ENCODE data around the gene KATNAL2.
"Not testable (repeated sequence)": the region's sequence is repeated elsewhere in the genome, so short reads cannot be mapped to it uniquely, and the experiment has no call there.

The KATNAL2 gene

GRCh38 chr18:46958209-46958608 lies 40.8 kb downstream of the KATNAL2 start:
- Histone ChIP-seq H3K4me1 (no peaks in the 10 kb centered on the region), H3K9me3 (no peaks in the 10 kb centered on the region), H3K4me3 (no peak overlapping the region), H3K27me3 (ENCODE audit: low read depth) (no peaks in the 10 kb centered on the region), H3K36me3 (replicated peaks) (no peaks in the 10 kb centered on the region)
- no peak for DNase-seq (ENCODE audit: low spot score in 2 of 2)
- in situ Hi-C loops (cut with MboI; ENCODE audit: low sequenced_read_pairs): no loop called here

GRCh38 chr18:46963656-46964578 lies 46.5 kb downstream of the KATNAL2 start:
- DNase-seq (ENCODE audit: low spot score in 2 of 2); H3K4me1 ChIP-seq; H3K36me3 ChIP-seq (replicated peaks); H3K4me3 ChIP-seq; in situ Hi-C loops (cut with MboI; ENCODE audit: low sequenced_read_pairs); H3K9me3 ChIP-seq; H3K27me3 ChIP-seq (ENCODE audit: low read depth): not testable (repeated sequence)

DNA sequence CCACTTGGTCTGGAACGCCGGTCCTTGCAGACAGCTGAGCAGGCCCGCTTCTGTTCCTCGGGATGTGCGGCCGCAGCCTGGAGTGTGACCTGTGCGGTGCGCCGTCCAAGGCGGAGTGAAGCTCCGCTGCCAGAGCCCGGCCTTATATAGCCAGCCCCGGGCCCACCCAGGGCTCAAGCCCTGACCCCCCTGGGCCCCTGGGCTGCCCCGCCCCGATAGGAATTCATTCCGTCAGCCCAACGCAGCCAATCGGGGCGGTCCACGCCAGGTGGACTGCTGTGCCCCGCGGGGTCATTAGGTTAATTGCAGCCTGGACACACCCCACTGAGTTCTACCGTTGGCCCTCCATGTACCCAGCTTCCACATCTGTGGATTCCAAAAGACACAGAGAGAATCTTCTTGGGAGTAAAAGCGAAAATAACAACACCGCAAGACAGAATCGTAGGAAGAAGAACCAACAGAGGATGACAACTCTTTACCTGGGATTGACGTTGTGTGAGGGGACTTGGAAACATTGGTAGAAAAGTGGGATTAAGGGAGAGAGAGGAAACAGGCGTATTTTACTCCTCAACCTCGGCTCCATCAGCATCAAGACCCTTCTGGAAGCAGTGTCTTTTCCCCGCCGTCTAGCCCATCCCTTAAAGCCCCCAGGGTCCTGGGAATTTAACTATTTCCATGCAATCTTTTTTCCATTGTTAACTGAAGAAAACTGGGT lies 47.3 kb downstream of the KATNAL2 start:
- DNase-seq (ENCODE audit: low spot score in 2 of 2); H3K9me3 ChIP-seq; in situ Hi-C loops (cut with MboI; ENCODE audit: low sequenced_read_pairs); H3K4me1 ChIP-seq; H3K27me3 ChIP-seq (ENCODE audit: low read depth); H3K36me3 ChIP-seq (replicated peaks); H3K4me3 ChIP-seq: not testable (repeated sequence)

- DNase-seq (ENCODE audit: low spot score in 2 of 2); in situ Hi-C loops (cut with MboI; ENCODE audit: low sequenced_read_pairs); H3K9me3 ChIP-seq; H3K27me3 ChIP-seq (ENCODE audit: low read depth); H3K36me3 ChIP-seq (replicated peaks); H3K4me1 ChIP-seq; H3K4me3 ChIP-seq: not testable (repeated sequence)
These were observed 48.9 kb downstream of the KATNAL2 start for GRCh38 chr18:46966266-46966665.

GRCh38 chr18:46969551-46969950 lies 52.1 kb downstream of the KATNAL2 start:
- in situ Hi-C loops (cut with MboI; ENCODE audit: low sequenced_read_pairs); H3K36me3 ChIP-seq (replicated peaks); H3K27me3 ChIP-seq (ENCODE audit: low read depth): not testable (repeated sequence)

DNA sequence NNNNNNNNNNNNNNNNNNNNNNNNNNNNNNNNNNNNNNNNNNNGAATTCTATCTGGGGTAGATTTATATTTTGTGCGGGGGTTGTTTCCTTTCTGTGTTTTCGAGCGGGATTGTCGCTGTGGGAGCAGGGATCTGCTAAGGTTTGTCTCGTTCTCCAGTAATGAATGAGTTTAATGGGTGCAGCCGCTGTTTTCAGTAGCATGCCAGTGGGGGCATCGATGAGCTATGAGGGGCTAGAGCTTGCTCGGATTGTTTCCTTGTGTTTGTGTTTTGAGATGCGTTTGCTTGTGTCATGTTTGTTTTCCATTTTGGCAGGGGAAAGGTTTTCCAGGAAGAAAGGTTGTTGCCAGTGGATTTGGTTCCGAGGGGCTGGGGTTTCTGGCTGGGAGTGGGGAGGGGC lies 102.5 kb downstream of the KATNAL2 start:
- H3K9me3 ChIP-seq; H3K4me1 ChIP-seq; H3K27me3 ChIP-seq (ENCODE audit: low read depth); H3K4me3 ChIP-seq; in situ Hi-C loops (cut with MboI; ENCODE audit: low sequenced_read_pairs); H3K36me3 ChIP-seq (replicated peaks); DNase-seq (ENCODE audit: low spot score in 2 of 2): not testable (repeated sequence)

More at GRCh38 chr18:46969551-46969950, 52.1 kb downstream of the KATNAL2 start:
- H3K9me3 ChIP-seq; H3K4me1 ChIP-seq; H3K4me3 ChIP-seq; DNase-seq (ENCODE audit: low spot score in 2 of 2): not testable (repeated sequence)

GRCh38 chr18:47020757-47021156 lies 103.4 kb downstream of the KATNAL2 start:
- H3K4me1 ChIP-seq; H3K36me3 ChIP-seq (replicated peaks); DNase-seq (ENCODE audit: low spot score in 2 of 2); H3K9me3 ChIP-seq; H3K4me3 ChIP-seq; in situ Hi-C loops (cut with MboI; ENCODE audit: low sequenced_read_pairs); H3K27me3 ChIP-seq (ENCODE audit: low read depth): not testable (repeated sequence)

GRCh38 chr18:47022821-47023220 lies 105.4 kb downstream of the KATNAL2 start:
- H3K27me3 ChIP-seq (ENCODE audit: low read depth); in situ Hi-C loops (cut with MboI; ENCODE audit: low sequenced_read_pairs); H3K4me3 ChIP-seq; DNase-seq (ENCODE audit: low spot score in 2 of 2); H3K36me3 ChIP-seq (replicated peaks); H3K4me1 ChIP-seq; H3K9me3 ChIP-seq: not testable (repeated sequence)

GRCh38 chr18:47023769-47024465 lies 106.5 kb downstream of the KATNAL2 start:
- H3K4me1 ChIP-seq; in situ Hi-C loops (cut with MboI; ENCODE audit: low sequenced_read_pairs); DNase-seq (ENCODE audit: low spot score in 2 of 2); H3K27me3 ChIP-seq (ENCODE audit: low read depth); H3K4me3 ChIP-seq; H3K36me3 ChIP-seq (replicated peaks); H3K9me3 ChIP-seq: not testable (repeated sequence)

DNA sequence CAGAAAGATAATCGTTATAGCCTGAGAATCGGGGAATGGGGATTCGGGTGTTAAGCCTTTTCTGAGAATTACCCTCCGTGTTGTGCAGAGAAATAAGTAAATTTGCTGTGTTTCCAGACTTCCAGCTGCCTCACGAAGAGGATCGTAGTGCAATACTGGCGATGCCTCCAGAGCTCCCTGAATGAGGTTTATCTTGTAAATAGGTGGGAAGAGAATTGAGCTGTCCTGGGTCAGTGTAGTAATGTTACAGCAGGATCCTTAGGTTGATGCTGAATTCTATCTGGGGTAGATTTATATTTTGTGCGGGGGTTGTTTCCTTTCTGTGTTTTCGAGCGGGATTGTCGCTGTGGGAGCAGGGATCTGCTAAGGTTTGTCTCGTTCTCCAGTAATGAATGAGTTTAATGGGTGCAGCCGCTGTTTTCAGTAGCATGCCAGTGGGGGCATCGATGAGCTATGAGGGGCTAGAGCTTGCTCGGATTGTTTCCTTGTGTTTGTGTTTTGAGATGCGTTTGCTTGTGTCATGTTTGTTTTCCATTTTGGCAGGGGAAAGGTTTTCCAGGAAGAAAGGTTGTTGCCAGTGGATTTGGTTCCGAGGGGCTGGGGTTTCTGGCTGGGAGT lies 108.3 kb downstream of the KATNAL2 start:
- DNase-seq (ENCODE audit: low spot score in 2 of 2); H3K9me3 ChIP-seq; H3K4me1 ChIP-seq; H3K36me3 ChIP-seq (replicated peaks); H3K27me3 ChIP-seq (ENCODE audit: low read depth); H3K4me3 ChIP-seq; in situ Hi-C loops (cut with MboI; ENCODE audit: low sequenced_read_pairs): not testable (repeated sequence)

GRCh38 chr18:47028738-47029137 lies 111.3 kb downstream of the KATNAL2 start:
- H3K27me3 ChIP-seq (ENCODE audit: low read depth); H3K4me1 ChIP-seq; DNase-seq (ENCODE audit: low spot score in 2 of 2); in situ Hi-C loops (cut with MboI; ENCODE audit: low sequenced_read_pairs); H3K36me3 ChIP-seq (replicated peaks); H3K9me3 ChIP-seq; H3K4me3 ChIP-seq: not testable (repeated sequence)

DNA sequence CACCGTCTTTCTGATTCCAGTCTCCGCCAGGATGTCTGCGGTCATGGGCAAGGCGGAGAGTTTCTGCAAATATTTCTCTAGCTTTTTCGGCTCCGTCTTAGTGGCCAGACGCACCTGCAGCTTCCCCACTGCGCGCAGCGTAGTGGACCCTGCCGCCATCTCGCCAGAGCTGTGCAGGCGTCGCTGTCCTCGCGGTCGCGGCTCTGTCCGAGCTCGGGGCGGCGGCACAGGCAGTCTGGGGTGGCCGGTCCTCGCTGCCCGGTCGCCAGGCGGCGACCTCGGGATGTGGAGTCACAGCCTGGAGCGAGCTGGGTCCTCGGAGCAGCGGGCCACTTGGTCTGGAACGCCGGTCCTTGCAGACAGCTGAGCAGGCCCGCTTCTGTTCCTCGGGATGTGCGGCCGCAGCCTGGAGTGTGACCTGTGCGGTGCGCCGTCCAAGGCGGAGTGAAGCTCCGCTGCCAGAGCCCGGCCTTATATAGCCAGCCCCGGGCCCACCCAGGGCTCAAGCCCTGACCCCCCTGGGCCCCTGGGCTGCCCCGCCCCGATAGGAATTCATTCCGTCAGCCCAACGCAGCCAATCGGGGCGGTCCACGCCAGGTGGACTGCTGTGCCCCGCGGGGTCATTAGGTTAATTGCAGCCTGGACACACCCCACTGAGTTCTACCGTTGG lies 112.4 kb downstream of the KATNAL2 start:
- in situ Hi-C loops (cut with MboI; ENCODE audit: low sequenced_read_pairs); H3K27me3 ChIP-seq (ENCODE audit: low read depth); H3K36me3 ChIP-seq (replicated peaks); H3K9me3 ChIP-seq; DNase-seq (ENCODE audit: low spot score in 2 of 2); H3K4me1 ChIP-seq; H3K4me3 ChIP-seq: not testable (repeated sequence)

DNA sequence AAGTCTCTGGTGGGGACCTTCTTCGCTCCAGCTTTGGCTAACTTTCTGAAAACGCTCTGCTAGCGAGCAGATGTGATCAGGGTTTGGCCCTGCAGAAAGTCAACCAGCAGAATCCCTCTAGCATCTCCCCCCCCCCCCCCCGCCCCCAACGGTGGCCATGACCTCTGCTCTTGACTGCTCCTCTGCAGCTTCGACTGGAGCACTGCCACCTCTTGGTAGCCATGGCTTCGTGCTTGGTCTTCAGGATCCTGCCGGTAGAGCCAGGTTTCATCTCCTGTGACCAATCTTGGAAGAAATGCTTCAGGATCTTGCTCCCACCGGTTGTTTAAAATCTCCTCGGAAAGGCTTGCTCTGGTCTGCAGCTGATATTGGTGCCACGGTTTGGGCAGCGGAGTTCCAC lies 113.5 kb downstream of the KATNAL2 start:
- H3K9me3 ChIP-seq; H3K4me3 ChIP-seq; in situ Hi-C loops (cut with MboI; ENCODE audit: low sequenced_read_pairs); H3K4me1 ChIP-seq; H3K27me3 ChIP-seq (ENCODE audit: low read depth); H3K36me3 ChIP-seq (replicated peaks); DNase-seq (ENCODE audit: low spot score in 2 of 2): not testable (repeated sequence)

All from HAP-1 (cell line).